Loucy (cell line): ENCODE data around the gene PPP2R5E.

Experiments used
- H2AFZ ChIP-seq: fragments of 200-600 bp; sonication (generic); 2 replicates; pipeline ENCODE4 v1.6.0; 2016; ENCODE audit warnings: antibody characterized with exemption, mild to moderate bottlenecking, low read length, moderate library complexity
- H3F3A ChIP-seq: fragments of 200-600 bp; 2 replicates; pipeline ENCODE4 v1.6.0; 2016; ENCODE audit warnings: antibody characterized with exemption, low read depth, mild to moderate bottlenecking
- H3K27me3 ChIP-seq: fragments of 200-600 bp; sonication (generic); 2 replicates; pipeline ENCODE4 v1.6.1; 2014; ENCODE audit warnings: low read length, mild to moderate bottlenecking; ENCODE audit not compliant: insufficient read depth, poor library complexity, severe bottlenecking
- H3K36me3 ChIP-seq: fragments of 200-600 bp; sonication (generic); 2 replicates; pipeline ENCODE4 v1.6.1; 2016; ENCODE audit warnings: low read length; ENCODE audit not compliant: insufficient read depth
- H3K4me1 ChIP-seq: fragments of 200-600 bp; sonication (generic); 2 replicates; pipeline ENCODE4 v1.5.1; 2014; ENCODE audit warnings: low read length, mild to moderate bottlenecking; ENCODE audit not compliant: insufficient read depth, poor library complexity, severe bottlenecking
- H3K4me2 ChIP-seq: fragments of 200-600 bp; sonication (generic); 2 replicates; pipeline ENCODE4 v1.6.0; 2014; ENCODE audit warnings: antibody characterized with exemption, low read length, low read depth, mild to moderate bottlenecking; ENCODE audit not compliant: poor library complexity, severe bottlenecking
- H3K4me3 ChIP-seq: fragments of 200-600 bp; sonication (generic); 2 replicates; pipeline ENCODE4 v1.5.1; 2014; ENCODE audit warnings: low read length, mild to moderate bottlenecking, mixed read lengths; ENCODE audit not compliant: poor library complexity, severe bottlenecking
- H3K79me2 ChIP-seq: fragments of 200-600 bp; sonication (generic); 2 replicates; pipeline ENCODE4 v1.6.1; 2014; ENCODE audit warnings: low read length; ENCODE audit not compliant: insufficient read depth
- H3K9ac ChIP-seq: fragments of 200-600 bp; sonication (generic); 2 replicates; pipeline ENCODE4 v1.6.0; 2014; ENCODE audit warnings: mild to moderate bottlenecking, low read depth, low read length, moderate library complexity; ENCODE audit not compliant: poor library complexity, severe bottlenecking
- H3K9me2 ChIP-seq: fragments of 200-600 bp; sonication (generic); replicated peaks from 2 replicates; pipeline ENCODE4 v1.6.1; 2016; ENCODE audit warnings: low read depth, low read length, mixed read lengths
- H3K9me3 ChIP-seq: fragments of 200-600 bp; sonication (generic); 2 replicates; pipeline ENCODE4 v1.6.1; 2014; ENCODE audit warnings: mild to moderate bottlenecking, antibody characterized with exemption, low read length, low read depth; ENCODE audit not compliant: insufficient read depth
- H4K20me1 ChIP-seq: fragments of 200-600 bp; sonication (generic); 2 replicates; pipeline ENCODE4 v1.6.0; 2014; ENCODE audit warnings: antibody characterized with exemption, low read length, mild to moderate bottlenecking; ENCODE audit not compliant: insufficient read depth, poor library complexity, severe bottlenecking
- EZH2phosphoT487 ChIP-seq: fragments of 200-600 bp; IDR thresholded peaks from 2 replicates; pipeline ENCODE4 v1.6.1; 2018; ENCODE audit warnings: antibody characterized with exemption, mild to moderate bottlenecking, moderate library complexity, borderline replicate concordance
- TF ChIP-seq, protein P1 (sequence below): fragments of 200-600 bp; sonication (generic); conservative IDR thresholded peaks from 2 replicates; pipeline ENCODE4 v1.5.1; 2014; ENCODE audit warnings: mild to moderate bottlenecking, antibody characterized with exemption, low read length

The PPP2R5E gene

DNA sequence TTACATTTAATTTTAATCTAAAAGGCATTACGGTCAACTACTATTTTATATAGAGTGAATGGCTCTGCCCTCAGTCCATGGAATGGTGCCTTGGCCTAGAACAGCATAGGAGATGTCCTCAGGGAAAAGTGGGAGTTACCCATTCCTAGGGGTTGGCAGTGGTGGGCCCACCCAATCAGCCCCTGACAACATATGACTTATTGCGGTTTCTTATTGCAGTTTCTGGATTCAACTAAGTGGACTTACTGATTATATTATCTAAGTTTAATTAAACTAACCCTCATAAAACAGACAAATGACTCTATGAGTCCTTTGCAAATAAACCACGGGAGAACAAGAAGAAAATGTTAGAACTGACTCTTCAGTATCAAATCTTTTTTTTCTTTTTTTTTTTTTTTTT is 2.3 kb upstream of the PPP2R5E start:
- Histone ChIP-seq H3K9me3 (no peaks in the 10 kb centered on the region), H3K9ac (no peak overlapping the region), H3K9me2 (no peaks in the 10 kb centered on the region), H4K20me1 (peaks cover 22% of the 10 kb centered on the region), H3K4me2 (no peak overlapping the region), H3K27me3 (no peaks in the 10 kb centered on the region), H3F3A (no peaks in the 10 kb centered on the region), H3K79me2 (peaks cover 32% of the 10 kb centered on the region), H3K4me1 (peaks cover 13% of the 10 kb centered on the region), H3K4me3 (no peak overlapping the region), H3K36me3 (no peaks in the 10 kb centered on the region), H2AFZ (no peak overlapping the region)
- TF ChIP-seq, protein P1, sequence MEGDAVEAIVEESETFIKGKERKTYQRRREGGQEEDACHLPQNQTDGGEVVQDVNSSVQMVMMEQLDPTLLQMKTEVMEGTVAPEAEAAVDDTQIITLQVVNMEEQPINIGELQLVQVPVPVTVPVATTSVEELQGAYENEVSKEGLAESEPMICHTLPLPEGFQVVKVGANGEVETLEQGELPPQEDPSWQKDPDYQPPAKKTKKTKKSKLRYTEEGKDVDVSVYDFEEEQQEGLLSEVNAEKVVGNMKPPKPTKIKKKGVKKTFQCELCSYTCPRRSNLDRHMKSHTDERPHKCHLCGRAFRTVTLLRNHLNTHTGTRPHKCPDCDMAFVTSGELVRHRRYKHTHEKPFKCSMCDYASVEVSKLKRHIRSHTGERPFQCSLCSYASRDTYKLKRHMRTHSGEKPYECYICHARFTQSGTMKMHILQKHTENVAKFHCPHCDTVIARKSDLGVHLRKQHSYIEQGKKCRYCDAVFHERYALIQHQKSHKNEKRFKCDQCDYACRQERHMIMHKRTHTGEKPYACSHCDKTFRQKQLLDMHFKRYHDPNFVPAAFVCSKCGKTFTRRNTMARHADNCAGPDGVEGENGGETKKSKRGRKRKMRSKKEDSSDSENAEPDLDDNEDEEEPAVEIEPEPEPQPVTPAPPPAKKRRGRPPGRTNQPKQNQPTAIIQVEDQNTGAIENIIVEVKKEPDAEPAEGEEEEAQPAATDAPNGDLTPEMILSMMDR = no peak
- no peak for TF ChIP-seq EZH2phosphoT487

DNA sequence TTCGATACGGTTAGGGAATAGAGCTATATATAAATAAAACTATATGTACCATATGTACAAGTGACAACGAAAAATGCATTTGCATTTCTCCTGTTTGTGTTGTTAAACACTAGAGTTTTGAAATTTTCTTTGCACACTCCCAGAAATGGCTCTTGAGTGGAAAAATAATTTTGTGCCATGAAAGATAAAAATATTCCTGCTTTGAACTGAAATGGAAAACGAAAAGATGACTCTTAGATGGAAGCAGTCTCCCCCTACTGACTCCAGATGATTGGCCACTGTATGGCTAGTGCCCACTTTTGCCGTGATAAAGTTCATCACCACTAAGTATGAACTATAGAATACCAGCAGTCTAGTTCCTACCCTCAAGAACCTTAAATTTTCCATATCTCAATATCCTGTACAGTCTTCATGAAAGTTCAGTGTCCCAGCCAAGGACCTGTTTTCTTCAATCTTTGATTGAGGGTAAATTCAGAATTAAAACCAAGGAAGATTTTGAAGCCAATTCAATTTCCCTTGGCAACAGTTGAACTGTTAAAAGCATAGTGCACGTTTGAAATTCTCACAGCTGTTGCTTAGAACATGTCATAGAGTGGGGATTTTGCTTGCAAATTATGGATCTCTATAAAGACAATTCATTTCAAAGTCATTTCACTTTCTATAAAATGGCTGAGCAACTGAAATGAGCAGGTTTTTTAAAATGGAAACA is 1.6 kb upstream of the PPP2R5E start:
- Histone ChIP-seq H3K9me3 (no peaks in the 10 kb centered on the region), H3F3A (no peaks in the 10 kb centered on the region), H4K20me1 (peaks cover 24% of the 10 kb centered on the region), H3K4me3 (peak overlapping the region; percentile 90), H3K9ac (peak overlapping the region; percentile 83), H3K36me3 (no peaks in the 10 kb centered on the region), H2AFZ (no peak overlapping the region), H3K4me1 (peaks cover 13% of the 10 kb centered on the region), H3K9me2 (no peaks in the 10 kb centered on the region), H3K79me2 (peaks cover 39% of the 10 kb centered on the region), H3K4me2 (peak overlapping the region; percentile 83), H3K27me3 (no peaks in the 10 kb centered on the region)
- TF ChIP-seq, protein P1 = peak; percentile 76
- no peak for TF ChIP-seq EZH2phosphoT487

DNA sequence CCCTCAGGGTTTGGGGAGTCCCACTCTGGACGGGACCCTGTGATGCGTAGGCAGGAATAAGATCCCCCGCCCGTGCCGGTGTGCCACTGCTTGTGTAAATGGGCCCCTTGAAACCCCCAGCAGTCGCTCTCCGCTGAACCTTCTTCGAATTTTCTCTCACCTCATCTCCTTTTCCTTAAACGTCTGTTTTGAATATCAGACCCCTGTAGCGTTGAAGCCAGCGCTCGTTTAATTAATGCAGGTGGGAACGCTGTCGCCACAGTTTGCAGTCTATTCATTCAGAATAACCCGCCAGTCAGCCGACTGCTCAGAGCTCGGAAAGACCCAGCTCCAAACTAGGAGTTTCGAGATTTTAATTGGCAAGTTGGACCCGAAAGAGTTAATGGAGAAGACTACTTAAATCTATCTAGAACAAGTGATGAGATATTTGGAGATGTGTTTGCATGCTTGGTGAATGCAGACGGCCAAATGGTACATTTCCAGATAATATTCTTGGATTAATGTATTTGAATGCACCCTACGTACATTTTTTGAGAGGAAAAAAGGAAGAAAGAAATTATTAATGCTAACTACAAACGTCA is 739 bp upstream of the PPP2R5E start:
- Histone ChIP-seq H3K4me2 (peak overlapping the region; percentile 83), H3K9me3 (no peaks in the 10 kb centered on the region), H3K4me3 (peak overlapping the region; percentile 90), H3F3A (no peaks in the 10 kb centered on the region), H3K9ac (peak overlapping the region; percentile 83), H3K27me3 (no peaks in the 10 kb centered on the region), H3K36me3 (peaks cover 6% of the 10 kb centered on the region; the same call in 1 of the 2 replicates), H3K79me2 (peaks cover 47% of the 10 kb centered on the region), H2AFZ (peak overlapping the region; percentile 86), H3K9me2 (no peaks in the 10 kb centered on the region), H3K4me1 (peaks cover 22% of the 10 kb centered on the region), H4K20me1 (peaks cover 33% of the 10 kb centered on the region)
- TF ChIP-seq, protein P1 = no peak
- TF ChIP-seq EZH2phosphoT487 = no peak
